ENCODE data around the gene KANK2. TPM values are rescaled to one million over a fixed set of nuclear protein-coding genes. Genes with fewer than 3 reads are reported as not detected.

Gene KANK2
- total and polyA plus RNA-seq, 2 experiments from 2014 or later = 15.9 to 65.4 TPM

DNA sequence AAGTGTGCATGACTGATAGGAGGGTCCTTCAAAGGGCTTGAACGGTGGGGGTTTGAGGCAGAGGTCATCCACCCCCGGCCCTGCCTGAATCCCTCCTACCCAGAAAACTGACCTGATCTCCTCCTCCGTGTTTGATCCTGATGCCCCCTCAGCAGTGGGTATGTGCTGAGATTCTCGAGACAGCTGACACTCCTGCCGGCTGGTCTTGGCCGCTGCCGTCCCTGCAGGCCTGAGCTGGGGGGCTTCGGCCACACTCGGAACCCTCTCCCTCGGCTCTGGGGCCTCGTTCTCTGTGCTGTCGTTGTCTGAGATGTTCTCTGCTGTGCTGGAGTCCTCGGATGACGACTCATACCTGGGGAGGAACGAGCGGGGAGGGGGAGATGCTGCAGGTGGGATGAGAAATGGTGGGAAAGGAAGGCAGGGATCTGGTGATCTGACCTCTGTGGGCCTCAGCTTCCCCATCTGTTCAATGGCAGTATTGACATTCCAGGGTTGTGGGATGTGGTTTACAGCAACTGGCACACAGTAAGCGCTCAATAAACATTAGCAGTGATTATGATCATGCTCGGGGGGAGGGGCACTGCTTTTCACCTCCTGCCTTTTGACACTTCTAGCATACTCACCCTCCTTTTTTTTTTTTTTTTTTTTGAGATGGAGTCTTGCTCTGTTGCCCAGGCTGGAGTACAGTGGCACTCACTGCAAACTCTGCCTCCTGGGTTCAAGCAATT, 20.7 kb downstream of the KANK2 start (continued):
- TF ChIP-seq, protein P1, sequence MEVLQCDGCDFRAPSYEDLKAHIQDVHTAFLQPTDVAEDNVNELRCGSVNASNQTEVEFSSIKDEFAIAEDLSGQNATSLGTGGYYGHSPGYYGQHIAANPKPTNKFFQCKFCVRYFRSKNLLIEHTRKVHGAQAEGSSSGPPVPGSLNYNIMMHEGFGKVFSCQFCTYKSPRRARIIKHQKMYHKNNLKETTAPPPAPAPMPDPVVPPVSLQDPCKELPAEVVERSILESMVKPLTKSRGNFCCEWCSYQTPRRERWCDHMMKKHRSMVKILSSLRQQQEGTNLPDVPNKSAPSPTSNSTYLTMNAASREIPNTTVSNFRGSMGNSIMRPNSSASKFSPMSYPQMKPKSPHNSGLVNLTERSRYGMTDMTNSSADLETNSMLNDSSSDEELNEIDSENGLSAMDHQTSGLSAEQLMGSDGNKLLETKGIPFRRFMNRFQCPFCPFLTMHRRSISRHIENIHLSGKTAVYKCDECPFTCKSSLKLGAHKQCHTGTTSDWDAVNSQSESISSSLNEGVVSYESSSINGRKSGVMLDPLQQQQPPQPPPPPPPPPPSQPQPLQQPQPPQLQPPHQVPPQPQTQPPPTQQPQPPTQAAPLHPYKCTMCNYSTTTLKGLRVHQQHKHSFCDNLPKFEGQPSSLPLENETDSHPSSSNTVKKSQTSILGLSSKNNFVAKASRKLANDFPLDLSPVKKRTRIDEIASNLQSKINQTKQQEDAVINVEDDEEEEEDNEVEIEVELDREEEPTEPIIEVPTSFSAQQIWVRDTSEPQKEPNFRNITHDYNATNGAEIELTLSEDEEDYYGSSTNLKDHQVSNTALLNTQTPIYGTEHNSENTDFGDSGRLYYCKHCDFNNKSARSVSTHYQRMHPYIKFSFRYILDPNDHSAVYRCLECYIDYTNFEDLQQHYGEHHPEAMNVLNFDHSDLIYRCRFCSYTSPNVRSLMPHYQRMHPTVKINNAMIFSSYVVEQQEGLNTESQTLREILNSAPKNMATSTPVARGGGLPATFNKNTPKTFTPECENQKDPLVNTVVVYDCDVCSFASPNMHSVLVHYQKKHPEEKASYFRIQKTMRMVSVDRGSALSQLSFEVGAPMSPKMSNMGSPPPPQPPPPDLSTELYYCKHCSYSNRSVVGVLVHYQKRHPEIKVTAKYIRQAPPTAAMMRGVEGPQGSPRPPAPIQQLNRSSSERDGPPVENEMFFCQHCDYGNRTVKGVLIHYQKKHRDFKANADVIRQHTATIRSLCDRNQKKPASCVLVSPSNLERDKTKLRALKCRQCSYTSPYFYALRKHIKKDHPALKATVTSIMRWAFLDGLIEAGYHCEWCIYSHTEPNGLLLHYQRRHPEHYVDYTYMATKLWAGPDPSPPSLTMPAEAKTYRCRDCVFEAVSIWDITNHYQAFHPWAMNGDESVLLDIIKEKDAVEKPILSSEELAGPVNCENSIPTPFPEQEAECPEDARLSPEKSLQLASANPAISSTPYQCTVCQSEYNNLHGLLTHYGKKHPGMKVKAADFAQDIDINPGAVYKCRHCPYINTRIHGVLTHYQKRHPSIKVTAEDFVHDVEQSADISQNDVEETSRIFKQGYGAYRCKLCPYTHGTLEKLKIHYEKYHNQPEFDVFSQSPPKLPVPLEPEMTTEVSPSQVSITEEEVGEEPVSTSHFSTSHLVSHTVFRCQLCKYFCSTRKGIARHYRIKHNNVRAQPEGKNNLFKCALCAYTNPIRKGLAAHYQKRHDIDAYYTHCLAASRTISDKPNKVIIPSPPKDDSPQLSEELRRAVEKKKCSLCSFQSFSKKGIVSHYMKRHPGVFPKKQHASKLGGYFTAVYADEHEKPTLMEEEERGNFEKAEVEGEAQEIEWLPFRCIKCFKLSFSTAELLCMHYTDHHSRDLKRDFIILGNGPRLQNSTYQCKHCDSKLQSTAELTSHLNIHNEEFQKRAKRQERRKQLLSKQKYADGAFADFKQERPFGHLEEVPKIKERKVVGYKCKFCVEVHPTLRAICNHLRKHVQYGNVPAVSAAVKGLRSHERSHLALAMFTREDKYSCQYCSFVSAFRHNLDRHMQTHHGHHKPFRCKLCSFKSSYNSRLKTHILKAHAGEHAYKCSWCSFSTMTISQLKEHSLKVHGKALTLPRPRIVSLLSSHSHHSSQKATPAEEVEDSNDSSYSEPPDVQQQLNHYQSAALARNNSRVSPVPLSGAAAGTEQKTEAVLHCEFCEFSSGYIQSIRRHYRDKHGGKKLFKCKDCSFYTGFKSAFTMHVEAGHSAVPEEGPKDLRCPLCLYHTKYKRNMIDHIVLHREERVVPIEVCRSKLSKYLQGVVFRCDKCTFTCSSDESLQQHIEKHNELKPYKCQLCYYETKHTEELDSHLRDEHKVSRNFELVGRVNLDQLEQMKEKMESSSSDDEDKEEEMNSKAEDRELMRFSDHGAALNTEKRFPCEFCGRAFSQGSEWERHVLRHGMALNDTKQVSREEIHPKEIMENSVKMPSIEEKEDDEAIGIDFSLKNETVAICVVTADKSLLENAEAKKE (CRISPR knock-in tag; IDR thresholded peaks at IDR 0.05) = no peak

DNA sequence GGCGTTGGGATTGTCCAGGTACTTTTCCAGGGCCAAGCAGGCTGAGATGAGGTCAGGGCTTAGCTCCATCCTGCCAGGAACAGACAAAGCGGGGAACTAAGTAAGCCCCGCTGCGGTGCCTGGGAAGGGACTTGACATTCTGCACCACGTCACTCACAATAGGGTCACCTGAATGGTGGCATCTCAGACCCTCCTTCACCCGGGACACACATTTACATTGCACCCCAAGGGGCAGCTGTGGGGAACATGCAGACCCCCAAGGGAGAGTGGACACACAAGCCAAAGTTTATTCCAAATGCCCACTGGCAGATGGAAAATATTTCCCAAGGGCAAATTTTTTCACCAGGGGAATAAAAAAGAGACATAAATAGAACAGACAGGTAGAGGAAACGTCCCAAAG, 21.4 kb downstream of the KANK2 start:
- no peaks in the 10 kb centered on the region; the same call in 1 of the 2 replicates for H3K4me1 ChIP-seq (ENCODE audit: insufficient read depth)
- Mint-ChIP-seq H3K4me1 (no peaks in the 10 kb centered on the region), H3K27me3 (ENCODE audit: insufficient read depth, low read depth, poor library complexity) (peaks cover 3% of the 10 kb centered on the region), H3K9me3 (no peaks in the 10 kb centered on the region), H3K36me3 (ENCODE audit: low read depth) (peaks cover 34% of the 10 kb centered on the region), H3K4me3 (no peak overlapping the region), H3K27ac (no peak overlapping the region)
- no peak overlapping the region for H3K4me2 ChIP-seq
- no peak overlapping the region for H3K4me3 ChIP-seq
- H3K27me3 ChIP-seq (ENCODE audit: insufficient read depth) = no peaks in the 10 kb centered on the region
- peaks cover 5% of the 10 kb centered on the region; the same call in 1 of the 2 replicates for H3K36me3 ChIP-seq (ENCODE audit: insufficient read depth)
- ATAC-seq (no peak), DNase-seq (ENCODE audit: low spot score) (no peak)
- H3K79me2 ChIP-seq (replicated peaks; ENCODE audit: insufficient read depth) = no peaks in the 10 kb centered on the region
- H3K27ac ChIP-seq (ENCODE audit: low read depth) = no peak overlapping the region
- H3F3A ChIP-seq (replicated peaks; ENCODE audit: low read depth) = no peaks in the 10 kb centered on the region
- no peak overlapping the region for H2AFZ ChIP-seq
- H3K9me2 ChIP-seq (ENCODE audit: insufficient read depth) = no peaks in the 10 kb centered on the region
- H4K20me1 ChIP-seq (replicated peaks; ENCODE audit: insufficient read depth) = no peaks in the 10 kb centered on the region; the same call in none of the 2 replicates
- TF ChIP-seq EZH2phosphoT487 (IDR thresholded peaks at IDR 0.05; ENCODE audit: unreplicated experiment) (no peak), ZNF331 (CRISPR knock-in tag; IDR thresholded peaks at IDR 0.05; ENCODE audit: low read depth) (no peak)
- TF ChIP-seq, protein P2, sequence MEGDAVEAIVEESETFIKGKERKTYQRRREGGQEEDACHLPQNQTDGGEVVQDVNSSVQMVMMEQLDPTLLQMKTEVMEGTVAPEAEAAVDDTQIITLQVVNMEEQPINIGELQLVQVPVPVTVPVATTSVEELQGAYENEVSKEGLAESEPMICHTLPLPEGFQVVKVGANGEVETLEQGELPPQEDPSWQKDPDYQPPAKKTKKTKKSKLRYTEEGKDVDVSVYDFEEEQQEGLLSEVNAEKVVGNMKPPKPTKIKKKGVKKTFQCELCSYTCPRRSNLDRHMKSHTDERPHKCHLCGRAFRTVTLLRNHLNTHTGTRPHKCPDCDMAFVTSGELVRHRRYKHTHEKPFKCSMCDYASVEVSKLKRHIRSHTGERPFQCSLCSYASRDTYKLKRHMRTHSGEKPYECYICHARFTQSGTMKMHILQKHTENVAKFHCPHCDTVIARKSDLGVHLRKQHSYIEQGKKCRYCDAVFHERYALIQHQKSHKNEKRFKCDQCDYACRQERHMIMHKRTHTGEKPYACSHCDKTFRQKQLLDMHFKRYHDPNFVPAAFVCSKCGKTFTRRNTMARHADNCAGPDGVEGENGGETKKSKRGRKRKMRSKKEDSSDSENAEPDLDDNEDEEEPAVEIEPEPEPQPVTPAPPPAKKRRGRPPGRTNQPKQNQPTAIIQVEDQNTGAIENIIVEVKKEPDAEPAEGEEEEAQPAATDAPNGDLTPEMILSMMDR (conservative IDR thresholded peaks at IDR 0.05; ENCODE audit: low read depth in 2 of 2) = no peak
- TF ChIP-seq, protein P3, sequence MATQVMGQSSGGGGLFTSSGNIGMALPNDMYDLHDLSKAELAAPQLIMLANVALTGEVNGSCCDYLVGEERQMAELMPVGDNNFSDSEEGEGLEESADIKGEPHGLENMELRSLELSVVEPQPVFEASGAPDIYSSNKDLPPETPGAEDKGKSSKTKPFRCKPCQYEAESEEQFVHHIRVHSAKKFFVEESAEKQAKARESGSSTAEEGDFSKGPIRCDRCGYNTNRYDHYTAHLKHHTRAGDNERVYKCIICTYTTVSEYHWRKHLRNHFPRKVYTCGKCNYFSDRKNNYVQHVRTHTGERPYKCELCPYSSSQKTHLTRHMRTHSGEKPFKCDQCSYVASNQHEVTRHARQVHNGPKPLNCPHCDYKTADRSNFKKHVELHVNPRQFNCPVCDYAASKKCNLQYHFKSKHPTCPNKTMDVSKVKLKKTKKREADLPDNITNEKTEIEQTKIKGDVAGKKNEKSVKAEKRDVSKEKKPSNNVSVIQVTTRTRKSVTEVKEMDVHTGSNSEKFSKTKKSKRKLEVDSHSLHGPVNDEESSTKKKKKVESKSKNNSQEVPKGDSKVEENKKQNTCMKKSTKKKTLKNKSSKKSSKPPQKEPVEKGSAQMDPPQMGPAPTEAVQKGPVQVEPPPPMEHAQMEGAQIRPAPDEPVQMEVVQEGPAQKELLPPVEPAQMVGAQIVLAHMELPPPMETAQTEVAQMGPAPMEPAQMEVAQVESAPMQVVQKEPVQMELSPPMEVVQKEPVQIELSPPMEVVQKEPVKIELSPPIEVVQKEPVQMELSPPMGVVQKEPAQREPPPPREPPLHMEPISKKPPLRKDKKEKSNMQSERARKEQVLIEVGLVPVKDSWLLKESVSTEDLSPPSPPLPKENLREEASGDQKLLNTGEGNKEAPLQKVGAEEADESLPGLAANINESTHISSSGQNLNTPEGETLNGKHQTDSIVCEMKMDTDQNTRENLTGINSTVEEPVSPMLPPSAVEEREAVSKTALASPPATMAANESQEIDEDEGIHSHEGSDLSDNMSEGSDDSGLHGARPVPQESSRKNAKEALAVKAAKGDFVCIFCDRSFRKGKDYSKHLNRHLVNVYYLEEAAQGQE (IDR thresholded peaks at IDR 0.05; ENCODE audit: unreplicated experiment) = no peak

Data from GM23338 (cell line).